ENCODE results near the gene LRFN5.

The LRFN5 gene

DNA sequence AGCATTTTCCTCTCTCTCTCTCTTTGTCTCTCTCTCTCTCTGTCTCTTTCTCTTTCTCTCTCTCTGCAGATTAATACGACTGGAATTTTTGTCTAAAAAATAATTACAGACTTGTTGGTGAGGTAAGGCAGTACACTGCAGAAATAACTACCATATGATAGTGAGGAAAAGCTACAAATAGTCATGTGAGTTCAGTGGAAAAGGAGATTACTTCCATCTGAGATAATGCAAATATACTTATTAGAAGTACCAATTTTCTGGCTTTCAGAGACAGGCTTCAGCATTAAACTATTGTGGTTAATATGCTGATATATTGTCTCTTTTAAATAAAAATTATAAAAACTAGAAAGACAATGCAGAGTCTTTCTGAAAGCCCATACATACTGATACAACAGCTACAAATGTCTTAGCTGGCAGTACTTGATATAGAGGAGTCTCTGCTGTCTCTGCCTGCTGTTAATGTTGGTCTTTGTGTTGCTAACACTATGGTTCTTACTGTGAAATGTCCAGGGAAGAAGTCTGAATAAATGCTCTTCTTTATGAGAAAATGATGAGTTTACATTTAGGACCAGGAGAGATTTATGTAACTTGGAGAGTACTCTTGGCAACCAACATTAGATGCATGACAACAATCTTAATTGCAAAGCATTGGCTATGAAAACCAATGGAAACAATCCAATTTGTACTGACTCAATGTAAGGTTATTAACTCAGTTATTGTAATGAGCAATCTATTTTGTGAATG, 167.0 kb downstream of the LRFN5 start:
- no peak for DNase-seq (ENCODE audit: low spot score)

DNA sequence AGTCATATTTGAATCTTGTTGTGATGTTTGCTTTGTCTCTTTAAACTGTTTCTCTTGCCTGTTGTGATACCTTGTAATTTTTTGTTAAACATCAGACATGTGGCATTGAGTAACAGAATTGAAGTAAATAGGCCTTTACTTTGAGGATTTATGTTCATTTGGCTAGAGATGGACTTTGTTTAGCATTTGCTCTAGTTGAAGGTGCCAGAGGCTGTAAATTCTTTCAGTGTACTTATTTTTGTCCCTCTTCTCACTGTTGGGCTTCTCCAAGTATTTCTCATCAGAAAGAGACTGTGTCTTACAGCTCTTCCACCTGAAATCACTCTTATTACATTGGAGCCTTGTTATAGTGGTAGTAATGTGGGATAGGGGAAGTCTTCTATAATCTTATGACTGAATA, 175.8 kb downstream of the LRFN5 start:
- DNase-seq (ENCODE audit: low spot score): no peak

DNA sequence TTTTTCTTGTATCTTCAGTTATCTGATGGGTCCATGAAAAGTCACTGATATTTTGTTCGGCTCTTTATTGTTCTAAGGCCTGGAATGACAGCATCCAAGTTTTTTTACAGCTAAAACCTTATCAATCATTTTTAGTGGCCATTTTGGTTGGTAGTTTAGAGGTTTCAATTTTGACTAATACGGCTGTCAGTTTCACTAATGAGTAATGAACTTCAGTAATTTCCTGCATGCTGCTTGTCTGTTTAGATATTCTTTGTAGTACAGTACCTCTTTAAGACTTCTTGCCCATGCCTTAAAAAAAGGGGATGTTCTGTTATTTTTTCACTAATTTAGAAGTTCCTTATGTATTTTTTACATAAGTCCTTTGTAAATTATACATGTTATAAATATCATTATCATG, 176.7 kb downstream of the LRFN5 start:
- DNase-seq (ENCODE audit: low spot score): no peak

DNA sequence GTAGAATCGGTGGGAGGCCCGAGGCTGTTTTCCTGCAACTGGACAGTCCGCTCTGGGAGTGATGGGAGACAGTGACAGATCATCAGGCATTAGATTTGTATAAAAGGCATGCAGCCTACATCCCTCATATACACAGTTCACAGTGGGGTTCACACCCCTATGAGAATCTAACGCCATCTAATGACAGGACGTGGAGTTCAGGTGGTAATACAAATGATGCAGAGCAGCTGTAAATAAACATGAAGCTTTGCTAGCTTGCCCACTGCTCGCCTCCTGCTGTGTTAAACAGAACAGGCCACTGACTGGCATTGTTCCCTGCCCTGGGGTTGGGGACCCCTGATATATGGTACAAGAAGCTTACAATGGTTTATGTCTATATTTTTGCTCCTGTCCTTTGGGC, 179.0 kb downstream of the LRFN5 start:
- DNase-seq (ENCODE audit: low spot score): no peak

DNA sequence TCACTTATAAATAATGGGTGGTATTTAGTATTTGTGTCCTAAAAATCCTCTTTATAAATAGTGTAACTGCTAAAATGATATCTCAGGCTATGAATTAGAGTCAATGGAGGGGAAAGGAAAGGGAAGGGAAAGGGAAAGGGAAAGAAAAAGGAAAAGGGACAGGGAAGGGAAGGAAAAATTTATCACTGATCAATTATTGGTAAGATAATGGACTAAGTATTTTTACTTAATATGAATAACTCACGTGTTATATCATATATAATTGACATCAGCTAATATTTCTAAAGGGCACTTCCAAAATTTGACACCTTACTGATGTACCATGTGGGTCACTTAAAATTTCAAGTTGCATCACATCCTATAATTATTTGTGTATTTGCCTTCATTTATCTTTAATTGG, 193.1 kb downstream of the LRFN5 start:
- DNase-seq (ENCODE audit: low spot score): no peak

DNA sequence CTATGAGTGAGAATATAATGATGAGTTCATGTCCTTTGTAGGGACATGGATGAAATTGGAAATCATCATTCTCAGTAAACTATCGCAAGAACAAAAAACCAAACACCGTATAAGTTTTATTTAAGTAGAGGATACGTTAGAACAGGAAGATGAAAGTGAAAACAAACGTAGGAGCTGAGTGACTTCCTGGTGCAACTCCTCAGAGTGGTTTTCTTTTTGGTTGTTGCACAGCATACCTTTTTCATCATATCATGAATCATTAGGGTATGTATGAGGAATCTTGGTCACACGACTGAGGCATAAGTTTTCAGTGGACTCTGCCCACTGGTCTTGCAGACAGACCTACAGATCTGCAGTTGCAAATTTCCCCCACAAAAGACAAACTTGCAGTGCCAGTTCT, 199.0 kb downstream of the LRFN5 start:
- DNase-seq (ENCODE audit: low spot score): no peak

DNA sequence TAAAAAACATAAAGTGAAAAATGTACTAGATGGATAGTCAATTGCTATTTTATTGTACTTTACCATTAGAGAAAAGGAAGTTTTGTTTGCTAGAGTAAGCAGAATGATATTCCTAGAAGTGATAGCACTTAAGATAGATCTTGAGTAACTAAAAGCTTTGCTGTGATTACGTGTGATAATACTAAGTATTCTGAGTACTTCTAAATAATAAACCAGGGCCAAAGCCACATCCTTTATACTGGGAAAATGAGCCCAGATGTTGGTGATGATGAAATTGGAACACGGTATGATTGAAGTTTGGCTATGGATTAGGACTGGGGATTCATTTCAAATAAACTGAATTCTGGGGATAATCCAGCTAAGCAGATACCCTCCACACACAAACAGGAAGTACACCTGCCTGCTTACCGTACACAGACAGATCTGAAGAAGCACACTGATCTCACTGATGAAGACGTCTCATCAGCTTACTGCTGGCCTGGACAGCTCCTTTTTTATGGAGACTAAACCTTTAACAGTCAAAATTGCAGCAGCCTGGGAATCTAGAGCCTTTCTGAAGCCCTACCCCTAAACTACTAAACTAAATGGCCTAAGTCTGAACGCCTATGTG, 199.8 kb downstream of the LRFN5 start:
- DNase-seq (ENCODE audit: low spot score): no peak

DNA sequence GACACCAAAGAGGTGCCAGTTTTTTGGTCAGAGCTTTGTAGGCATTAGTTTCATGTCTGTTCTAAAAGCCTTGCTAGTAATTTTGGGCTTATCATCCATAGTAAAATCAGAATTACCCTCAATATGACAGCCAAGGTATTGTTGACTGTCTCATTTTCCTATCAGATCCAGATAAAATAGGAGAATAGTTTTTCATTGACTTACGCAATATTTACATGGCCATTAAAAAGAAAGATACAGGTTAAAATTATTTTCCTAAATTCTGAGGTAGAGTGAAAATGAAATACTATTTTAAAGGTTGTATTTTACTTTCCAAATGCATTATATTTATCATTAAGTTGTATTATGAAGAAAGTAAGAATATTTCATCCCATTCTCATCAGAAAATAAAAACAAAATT, 203.7 kb downstream of the LRFN5 start:
- DNase-seq (ENCODE audit: low spot score): no peak

DNA sequence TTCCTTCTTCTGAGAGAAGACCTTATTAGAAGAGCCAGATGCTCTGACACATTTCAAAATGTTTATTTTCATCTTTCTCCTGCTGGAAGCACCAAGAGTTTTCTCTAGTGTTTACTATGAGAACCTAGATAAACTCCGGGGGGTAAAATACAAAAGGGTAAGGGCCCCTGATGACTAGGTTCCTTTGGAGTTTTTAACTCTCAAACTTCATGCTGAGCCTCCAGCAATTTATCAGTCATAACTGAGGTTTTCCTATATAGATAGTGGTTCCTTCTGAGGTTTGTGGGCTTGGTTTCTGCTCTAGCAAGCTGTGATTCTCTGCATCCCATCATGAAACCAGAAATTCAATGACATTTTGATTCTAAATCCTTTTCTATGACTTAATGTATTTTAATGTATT, 210.9 kb downstream of the LRFN5 start:
- DNase-seq (ENCODE audit: low spot score): no peak

DNA sequence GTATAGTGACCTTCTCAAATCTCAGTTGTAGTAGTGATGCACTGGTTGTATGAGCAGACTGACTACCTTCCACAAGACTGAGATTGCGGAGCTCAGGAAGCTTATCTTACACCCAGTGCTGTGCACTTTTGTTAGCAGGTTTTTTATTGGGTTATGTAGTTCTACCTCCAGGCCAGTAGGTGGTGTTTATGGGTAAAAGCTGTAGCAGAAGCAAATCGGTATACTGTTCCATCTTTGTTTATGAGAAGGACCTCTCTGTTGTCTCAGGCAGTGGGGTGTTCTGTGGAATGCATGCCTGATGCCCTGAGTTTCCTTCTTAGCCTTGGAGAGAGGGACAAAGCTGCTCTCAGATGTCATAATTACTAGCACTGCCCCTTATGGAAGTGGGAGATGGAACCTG, 217.8 kb downstream of the LRFN5 start:
- no peak for DNase-seq (ENCODE audit: low spot score)

DNA sequence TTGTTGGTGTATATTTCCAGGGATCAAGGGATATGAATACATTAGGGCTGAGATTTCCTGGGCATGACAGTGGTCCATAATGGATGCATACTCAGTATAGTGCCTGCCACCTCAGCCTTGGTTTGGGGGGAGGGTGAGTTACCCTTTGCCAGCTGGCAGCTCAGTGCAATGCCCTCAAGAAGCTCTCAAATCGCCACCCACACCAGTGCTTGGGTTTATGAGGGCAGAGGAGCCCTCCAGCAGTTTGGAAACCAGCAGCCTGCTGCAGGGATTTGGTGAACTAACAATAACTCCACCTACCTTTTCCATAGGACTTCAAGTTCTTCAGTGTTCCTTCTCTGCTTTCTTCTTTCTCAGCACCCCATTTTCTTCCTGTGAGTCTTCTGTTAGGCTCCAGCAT, 218.9 kb downstream of the LRFN5 start:
- DNase-seq (ENCODE audit: low spot score): no peak

DNA sequence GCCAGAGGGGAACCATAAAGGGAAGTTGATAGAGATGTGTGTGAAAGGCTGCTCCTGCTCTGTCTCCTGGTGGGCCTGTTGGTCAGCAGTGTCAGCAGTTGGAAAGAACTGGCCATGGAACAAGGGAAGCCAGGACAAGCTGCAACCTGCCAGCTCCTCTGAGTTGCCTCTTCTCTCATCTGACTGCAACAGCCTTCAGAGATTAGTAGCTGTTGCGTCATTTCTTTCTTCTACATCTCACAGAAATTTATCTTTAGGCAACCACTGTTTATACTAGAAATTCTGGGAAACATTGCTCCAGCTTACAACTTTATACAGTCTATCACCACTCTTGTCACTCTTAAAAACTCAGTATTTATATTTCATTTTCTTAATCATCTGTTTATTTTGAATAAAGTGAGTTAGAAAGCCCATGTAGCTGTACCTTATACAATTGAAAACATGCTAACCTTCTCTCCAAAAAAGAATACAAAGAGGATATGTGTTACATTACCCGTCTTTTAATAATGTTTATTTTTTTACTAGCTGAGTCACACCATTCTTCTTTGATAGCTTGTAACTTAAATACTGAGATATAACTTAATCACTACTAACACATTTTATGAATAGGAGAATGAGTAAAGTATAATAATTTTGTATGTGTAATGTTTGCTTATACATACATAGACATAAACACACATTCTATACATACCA, 224.2 kb downstream of the LRFN5 start:
- DNase-seq (ENCODE audit: low spot score): no peak

DNA sequence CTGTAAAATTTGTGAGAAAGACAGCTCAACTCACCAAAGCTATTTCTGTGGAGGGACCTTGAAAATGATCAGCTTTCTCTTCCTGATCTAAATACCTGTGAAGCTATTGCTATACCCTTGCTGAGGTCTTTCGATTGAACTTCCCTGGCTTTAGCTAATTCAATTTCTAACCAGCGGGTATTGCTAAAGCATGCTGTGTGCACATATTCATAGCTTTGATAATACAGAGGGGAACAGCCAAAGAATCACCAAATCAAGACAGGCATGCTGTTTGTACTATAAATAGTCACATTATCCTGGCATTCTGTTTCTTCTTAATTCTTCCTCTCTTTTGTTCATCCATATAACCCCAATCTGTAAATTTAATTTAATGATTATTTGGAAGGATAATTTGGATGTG, 233.0 kb downstream of the LRFN5 start:
- DNase-seq (ENCODE audit: low spot score): no peak

DNA sequence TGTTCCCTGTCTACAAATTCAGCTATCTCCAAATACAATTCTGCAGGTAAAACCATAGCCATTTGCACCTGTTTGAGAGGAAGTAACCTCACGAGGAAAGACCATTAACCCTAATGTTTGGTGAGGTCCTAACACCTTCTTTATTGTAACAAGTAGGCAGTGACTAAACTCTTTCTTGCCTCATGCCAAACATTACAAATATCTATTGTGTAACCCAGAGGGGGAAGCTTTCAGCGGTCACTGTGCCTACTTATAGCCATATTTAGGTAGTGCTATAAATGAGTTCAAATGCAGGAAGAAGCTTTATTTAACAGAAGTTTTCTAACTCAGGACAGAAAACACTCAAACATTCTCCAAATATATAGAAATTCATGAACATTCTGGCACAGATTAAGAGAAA, 252.7 kb downstream of the LRFN5 start:
- no peak for DNase-seq (ENCODE audit: low spot score)

DNA sequence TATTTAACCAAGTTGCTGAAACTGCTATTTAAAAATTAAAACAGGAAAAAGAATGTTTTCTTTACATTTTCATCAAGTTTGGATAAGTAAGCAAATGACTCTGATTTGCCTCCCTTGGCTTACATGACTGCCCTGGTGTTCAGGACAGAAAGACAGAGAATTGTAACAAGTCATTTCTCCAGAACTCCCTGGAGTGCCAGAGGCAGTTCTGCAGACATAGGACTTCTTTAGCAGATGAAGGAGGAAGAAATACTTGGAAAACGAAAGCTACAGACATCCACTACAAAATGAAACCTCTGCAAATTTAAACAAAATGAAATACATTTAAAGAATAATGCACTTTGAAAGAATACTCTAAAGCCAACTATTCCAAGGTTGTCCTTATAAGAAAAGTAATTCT, 253.9 kb downstream of the LRFN5 start:
- DNase-seq (ENCODE audit: low spot score): no peak

DNA sequence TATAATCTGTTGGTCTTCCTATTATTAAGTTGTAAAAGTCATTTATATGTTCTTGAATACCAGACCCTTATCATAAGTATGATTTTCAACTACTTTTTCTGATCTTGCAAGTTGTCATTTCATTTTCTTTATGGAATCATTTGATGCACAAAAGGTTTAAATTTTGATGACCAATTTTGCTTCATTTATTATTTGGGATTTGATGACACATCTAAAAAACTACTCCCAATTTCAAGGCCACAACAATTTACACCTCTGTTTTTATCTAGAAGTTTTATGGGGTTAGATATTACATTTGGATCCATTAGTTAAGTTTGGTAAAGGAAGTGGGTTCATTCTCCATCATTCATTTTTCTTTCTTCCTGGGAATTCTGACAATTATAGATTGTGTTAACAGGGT, 259.2 kb downstream of the LRFN5 start:
- DNase-seq (ENCODE audit: low spot score): no peak

DNA sequence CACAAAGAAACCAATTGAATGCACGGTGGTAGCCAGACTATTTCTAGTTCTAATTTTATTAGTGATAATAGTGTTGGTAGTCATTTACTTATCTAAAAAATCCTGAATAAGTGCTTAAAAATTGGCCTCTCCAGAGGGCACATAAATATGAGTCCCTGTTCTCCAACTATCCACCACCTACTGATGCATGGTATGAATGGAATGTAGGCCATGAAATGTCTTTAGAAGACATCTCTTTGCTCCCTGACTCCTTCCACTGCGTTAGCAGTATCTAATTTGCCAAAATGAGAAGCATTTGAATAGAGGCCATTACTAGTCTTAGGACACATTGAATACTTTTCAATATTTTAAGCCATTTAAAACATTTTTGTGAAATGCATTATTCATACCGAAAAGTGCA, 261.7 kb downstream of the LRFN5 start:
- no peak for DNase-seq (ENCODE audit: low spot score)

DNA sequence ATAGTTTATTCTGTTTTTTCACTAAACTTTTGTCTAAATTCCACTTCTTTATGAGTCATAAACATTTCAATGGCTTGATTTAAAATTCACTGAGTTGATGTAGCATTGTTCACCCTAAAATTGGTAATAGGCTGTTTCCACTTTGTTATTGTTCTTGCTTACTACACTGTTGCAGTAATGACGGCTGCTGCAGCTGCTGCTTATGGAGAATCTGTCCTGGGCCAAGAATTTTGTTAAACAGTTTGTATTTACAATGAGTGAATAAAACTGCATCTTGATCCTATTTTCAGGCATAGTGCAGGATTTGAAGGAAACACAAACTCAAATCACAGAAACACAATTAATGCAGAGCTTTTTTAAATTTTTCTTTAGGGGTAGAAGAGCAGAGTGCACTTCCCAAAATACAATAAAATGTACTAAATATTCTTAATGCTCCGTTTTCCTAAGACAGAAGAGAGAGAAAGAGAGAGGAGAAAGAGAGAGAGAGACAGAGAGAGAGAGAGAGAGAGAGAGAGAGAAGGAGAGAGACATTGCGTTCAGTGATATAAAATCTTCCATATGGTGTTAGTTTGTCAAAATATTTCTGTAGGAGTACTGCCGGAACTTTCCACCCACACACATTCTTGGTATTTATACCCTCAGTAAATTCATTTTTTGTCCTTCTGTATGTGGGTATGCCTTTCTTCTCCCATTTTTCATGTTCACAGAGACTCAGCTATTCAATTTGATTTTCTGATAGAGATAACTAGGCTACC, 266.4 kb downstream of the LRFN5 start:
- no peak for DNase-seq (ENCODE audit: low spot score)

DNA sequence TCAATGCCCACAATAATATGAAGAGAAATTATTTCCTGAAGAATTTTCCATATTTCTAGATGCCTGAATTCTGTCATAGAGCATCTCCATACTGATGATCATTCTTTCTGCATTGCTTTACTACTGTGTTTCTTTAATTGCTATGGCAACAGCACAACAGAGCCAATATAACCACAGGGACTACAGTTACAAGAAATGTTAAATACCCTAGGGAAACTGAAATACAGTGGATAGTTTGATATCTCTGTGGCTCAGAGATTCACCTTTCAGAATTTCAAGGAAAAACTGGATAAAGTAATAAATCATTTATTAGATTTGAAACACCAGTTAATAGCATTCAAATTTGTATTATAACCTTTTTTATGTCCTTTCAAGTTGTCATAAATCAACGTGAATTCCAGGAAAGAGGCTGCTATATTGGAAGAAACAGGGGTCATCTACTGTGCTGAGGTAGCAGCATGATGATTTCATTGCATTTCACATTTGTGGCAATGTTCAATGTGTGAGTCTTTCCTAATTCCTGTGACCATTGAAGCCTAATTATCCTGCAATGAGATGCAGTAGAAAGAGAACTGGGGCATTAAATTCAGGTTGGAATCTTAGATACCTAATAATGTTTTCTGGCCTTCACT, 267.1 kb downstream of the LRFN5 start:
- DNase-seq (ENCODE audit: low spot score): no peak

DNA sequence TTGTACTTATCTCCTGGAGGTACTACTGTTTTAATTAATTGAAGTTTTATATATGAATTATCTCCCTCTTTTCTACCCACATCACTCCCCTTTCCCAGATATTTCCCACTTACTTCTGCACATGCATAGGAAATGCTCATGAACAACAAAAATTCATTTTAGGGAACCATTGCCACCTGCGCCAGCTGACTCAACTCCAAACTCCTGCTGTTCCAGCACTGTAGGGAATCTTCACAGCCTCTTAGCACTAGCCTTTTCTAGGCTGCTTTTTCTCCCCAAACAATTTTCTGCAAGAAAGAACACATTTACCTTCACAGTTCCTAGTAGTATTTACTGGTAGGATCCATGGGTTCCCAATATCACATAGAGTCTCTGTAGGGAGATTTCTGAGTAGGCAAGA, 268.4 kb downstream of the LRFN5 start:
- no peak for DNase-seq (ENCODE audit: low spot score)

DNA sequence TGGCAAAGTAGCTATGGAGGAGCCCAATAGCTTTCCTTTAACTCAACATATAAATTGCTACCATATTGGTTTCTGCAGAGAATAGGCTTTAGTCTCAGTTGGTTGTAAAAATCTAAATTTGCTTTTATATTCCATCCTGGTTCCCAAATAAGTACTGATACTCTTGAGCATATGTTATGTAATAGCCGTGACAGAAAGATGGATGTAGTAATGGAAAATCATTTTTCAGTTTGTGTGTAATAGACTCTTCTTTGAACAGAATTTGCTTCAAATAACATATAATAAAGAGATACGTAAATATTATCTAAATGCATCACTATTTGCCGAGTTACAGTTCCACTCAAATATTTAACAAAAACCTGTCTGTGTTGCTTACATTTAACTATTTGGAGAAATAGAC, 271.6 kb downstream of the LRFN5 start:
- no peak for DNase-seq (ENCODE audit: low spot score)

DNA sequence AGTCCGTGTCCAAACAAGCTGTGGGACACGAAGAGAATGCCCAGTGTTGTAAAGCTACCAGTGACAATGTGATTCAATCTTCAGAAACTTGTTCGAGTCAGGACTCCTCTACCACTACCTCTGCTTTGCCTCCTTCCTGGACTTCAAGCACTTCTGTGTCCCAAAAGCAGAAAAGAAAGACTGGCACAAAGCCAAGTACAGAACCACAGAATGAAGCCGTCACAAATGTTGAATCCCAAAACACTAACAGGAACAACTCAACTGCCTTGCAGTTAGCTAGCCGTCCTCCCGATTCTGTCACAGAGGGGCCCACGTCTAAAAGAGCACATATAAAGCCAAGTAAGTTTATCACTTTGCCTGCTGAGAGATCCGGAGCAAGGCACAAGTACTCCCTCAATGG, 284.9 kb downstream of the LRFN5 start:
- no peak for DNase-seq (ENCODE audit: low spot score)

Measured in HuH-7 (cell line).